SK-N-SH treated with all-trans-retinoic acid at 6 μM for 48 hours (cell line): ENCODE data around the gene TMCO5A.

Experiments used
- ATAC-seq: fragments of 200-7000 bp; cut with Tn5 transposase; 3 replicates; pipeline ENCODE4 v1.9.1; 2020; ENCODE audit warnings: mild to moderate bottlenecking, moderate library complexity
- CREB5 ChIP-seq: fragments of 250-450 bp; sonication (Bioruptor Pico); IDR thresholded peaks from 2 replicates; pipeline ENCODE4 v1.5.1; 2020; ENCODE audit warnings: low read depth, mild to moderate bottlenecking, moderate library complexity
- CSDC2 ChIP-seq: fragments of 250-450 bp; sonication (Bioruptor Pico); IDR thresholded peaks from 2 replicates; pipeline ENCODE4 v1.5.0; 2020; ENCODE audit warnings: mild to moderate bottlenecking, moderate library complexity
- ESRRG ChIP-seq: fragments of 250-450 bp; sonication (Bioruptor Pico); IDR thresholded peaks from 2 replicates; pipeline ENCODE4 v1.6.1; 2021; ENCODE audit warnings: mild to moderate bottlenecking
- GLIS3 ChIP-seq: fragments of 250-450 bp; sonication (Bioruptor Pico); IDR thresholded peaks from 2 replicates; pipeline ENCODE4 v1.5.0; 2020; ENCODE audit warnings: mild to moderate bottlenecking, moderate library complexity
- ISL1 ChIP-seq: fragments of 250-450 bp; sonication (Bioruptor Pico); IDR thresholded peaks from 2 replicates; pipeline ENCODE4 v2.1.2; 2022; ENCODE audit warnings: mild to moderate bottlenecking, moderate library complexity
- OSR1 ChIP-seq: fragments of 250-450 bp; sonication (Bioruptor Pico); IDR thresholded peaks from 2 replicates; pipeline ENCODE4 v1.8.0; 2022; ENCODE audit warnings: moderate library complexity, mild to moderate bottlenecking, inconsistent platforms
- PATZ1 ChIP-seq: fragments of 250-450 bp; sonication (Bioruptor Pico); IDR thresholded peaks from 2 replicates; pipeline ENCODE4 v1.8.0; 2020; ENCODE audit warnings: mild to moderate bottlenecking, moderate library complexity, borderline replicate concordance
- POU6F1 ChIP-seq: fragments of 250-450 bp; sonication (Bioruptor Pico); IDR thresholded peaks from 2 replicates; pipeline ENCODE4 v1.8.0; 2021; ENCODE audit warnings: low read depth, mild to moderate bottlenecking, moderate library complexity, borderline replicate concordance
- PPARA ChIP-seq: fragments of 250-450 bp; sonication (Bioruptor Pico); IDR thresholded peaks from 2 replicates; pipeline ENCODE4 v1.5.0; 2020; ENCODE audit warnings: mild to moderate bottlenecking, borderline replicate concordance
- RARB ChIP-seq: fragments of 250-450 bp; sonication (Bioruptor Pico); IDR thresholded peaks from 2 replicates; pipeline ENCODE4 v1.8.0; 2021; ENCODE audit warnings: mild to moderate bottlenecking, moderate library complexity
- SNAI2 ChIP-seq: fragments of 250-450 bp; sonication (Bioruptor Pico); IDR thresholded peaks from 2 replicates; pipeline ENCODE4 v1.5.0; 2020; ENCODE audit warnings: mild to moderate bottlenecking, moderate library complexity
- TOX ChIP-seq: fragments of 250-450 bp; sonication (Bioruptor Pico); IDR thresholded peaks from 2 replicates; pipeline ENCODE4 v1.8.0; 2021; ENCODE audit warnings: mild to moderate bottlenecking, moderate library complexity, borderline replicate concordance
- TSHZ2 ChIP-seq: fragments of 250-450 bp; sonication (Bioruptor Pico); IDR thresholded peaks from 2 replicates; pipeline ENCODE4 v1.5.0; 2020; ENCODE audit warnings: mild to moderate bottlenecking, moderate library complexity
- ZC3H10 ChIP-seq: fragments of 250-450 bp; sonication (Bioruptor Pico); IDR thresholded peaks from 2 replicates; pipeline ENCODE4 v1.5.1; 2021; ENCODE audit warnings: mild to moderate bottlenecking, moderate library complexity
- ZFP3 ChIP-seq: fragments of 250-450 bp; sonication (Bioruptor Pico); IDR thresholded peaks from 2 replicates; pipeline ENCODE4 v1.5.0; 2020; ENCODE audit warnings: mild to moderate bottlenecking, moderate library complexity
- ZFP30 ChIP-seq: fragments of 450-650 bp; formaldehyde crosslinking; IDR thresholded peaks from 2 replicates; pipeline ENCODE4 v1.5.0; 2022; ENCODE audit warnings: mild to moderate bottlenecking, moderate library complexity
- ZNF565 ChIP-seq: fragments of 450-650 bp; formaldehyde crosslinking; conservative IDR thresholded peaks from 2 replicates; pipeline ENCODE4 v1.5.0; 2020; ENCODE audit warnings: low read depth, mild to moderate bottlenecking, moderate library complexity
- ZNF70 ChIP-seq: fragments of 450-650 bp; formaldehyde crosslinking; IDR thresholded peaks from 2 replicates; pipeline ENCODE4 v1.5.0; 2020; ENCODE audit warnings: mild to moderate bottlenecking, moderate library complexity
- ZNF8 ChIP-seq: fragments of 450-650 bp; formaldehyde crosslinking; IDR thresholded peaks from 2 replicates; pipeline ENCODE4 v1.5.0; 2020; ENCODE audit warnings: mild to moderate bottlenecking, moderate library complexity

Gene TMCO5A

GRCh38 chr15:37926136-37926535 lies 8.3 kb upstream of the TMCO5A start:
- no peak for ATAC-seq
- TF ChIP-seq SNAI2 (CRISPR knock-in tag) (no peak), ESRRG (CRISPR knock-in tag) (no peak), ISL1 (CRISPR knock-in tag) (no peak), PPARA (CRISPR knock-in tag) (no peak), TOX (CRISPR knock-in tag) (no peak), ZC3H10 (no peak), TSHZ2 (CRISPR knock-in tag) (no peak), PATZ1 (no peak), ZNF8 (no peak), ZNF565 (CRISPR knock-in tag) (no peak), ZNF70 (CRISPR knock-in tag) (no peak), CREB5 (CRISPR knock-in tag) (no peak), OSR1 (CRISPR knock-in tag) (no peak), POU6F1 (CRISPR knock-in tag) (no peak), GLIS3 (CRISPR knock-in tag) (no peak), RARB (CRISPR knock-in tag) (no peak)

- TF ChIP-seq ZC3H10 (no peak), ZFP3 (no peak), ZNF565 (CRISPR knock-in tag) (no peak)
- ATAC-seq: no peak
These were observed 5.2 kb upstream of the TMCO5A start for GRCh38 chr15:37929238-37929637.

GRCh38 chr15:37931321-37931720 lies 3.1 kb upstream of the TMCO5A start:
- TF ChIP-seq POU6F1 (CRISPR knock-in tag): no peak
- TF ChIP-seq ISL1 (CRISPR knock-in tag): no peak
- TF ChIP-seq CREB5 (CRISPR knock-in tag): no peak
- no peak for TF ChIP-seq PPARA (CRISPR knock-in tag)
- TF ChIP-seq ZFP30: no peak
- TF ChIP-seq ZNF8: no peak
- TF ChIP-seq CSDC2: no peak
- no peak for TF ChIP-seq OSR1 (CRISPR knock-in tag)
- TF ChIP-seq RARB (CRISPR knock-in tag): no peak
- no peak for TF ChIP-seq TOX (CRISPR knock-in tag)
- TF ChIP-seq, all 23 proteins: peak for 0
- ATAC-seq: no peak
